Calu3 (cell line): ENCODE data around the gene SLC8A1. TPM values are rescaled to one million over a fixed set of nuclear protein-coding genes. Genes with fewer than 3 reads are reported as not detected.

ENCODE experiments used
- BruUV-seq: library from RNA; stranded (reverse); fragments of 400-500 nt; replicated peaks from 2 replicates; lab custom pipeline; 2021; lab: Mats Ljungman, UMichigan
- CTCF ChIA-PET: fragments of 300-600 bp; sonication (Branson Sonifier 250); formaldehyde crosslinking; loops from one replicate; lab custom pipeline; 2022; ENCODE audit warnings: antibody characterized with exemption; lab: Charles Lee
- DNase-seq: peaks from one replicate; pipeline ENCODE4 v3.0.0; 2022
- H3K27ac Mint-ChIP-seq: one replicate; pipeline ENCODE4 v1.8.0; 2022; ENCODE audit warnings: mixed read lengths; ENCODE audit not compliant: unreplicated experiment
- H3K27me3 Mint-ChIP-seq: one replicate; pipeline ENCODE4 v1.8.0; 2022; ENCODE audit warnings: mixed read lengths; ENCODE audit not compliant: unreplicated experiment
- H3K36me3 Mint-ChIP-seq: one replicate; pipeline ENCODE4 v1.8.0; 2022; ENCODE audit warnings: mild to moderate bottlenecking, moderate library complexity, mixed read lengths; ENCODE audit not compliant: insufficient read depth, unreplicated experiment
- H3K4me1 Mint-ChIP-seq: one replicate; pipeline ENCODE4 v1.8.0; 2022; ENCODE audit warnings: mild to moderate bottlenecking, low read depth, mixed read lengths; ENCODE audit not compliant: unreplicated experiment
- H3K4me3 Mint-ChIP-seq: one replicate; pipeline ENCODE4 v1.8.0; 2022; ENCODE audit warnings: mild to moderate bottlenecking, low read depth, moderate library complexity, mixed read lengths; ENCODE audit not compliant: unreplicated experiment
- H3K9me3 Mint-ChIP-seq: one replicate; pipeline ENCODE4 v1.8.0; 2022; ENCODE audit warnings: low read depth, mixed read lengths; ENCODE audit not compliant: unreplicated experiment
- intact Hi-C: fragments of 100-400 bp; cut with micrococcal nuclease; formaldehyde crosslinking; loops from one replicate; pipeline ENCODE4 v1.10.0; 2022; ENCODE audit not compliant: unreplicated experiment
- total RNA-seq: library from RNA; stranded (reverse); gene quantifications from 2 replicates; pipeline ENCODE4 v1.2.3, GENCODE V29; 2022
- TF ChIP-seq, protein P1 (sequence below): fragments of 200-600 bp; IDR thresholded peaks from one replicate; pipeline ENCODE4 v1.8.0; 2022; ENCODE audit warnings: antibody characterized with exemption; ENCODE audit not compliant: unreplicated experiment

The SLC8A1 gene
- total RNA-seq, 1 experiment from 2014 or later, result 0.05 TPM

DNA sequence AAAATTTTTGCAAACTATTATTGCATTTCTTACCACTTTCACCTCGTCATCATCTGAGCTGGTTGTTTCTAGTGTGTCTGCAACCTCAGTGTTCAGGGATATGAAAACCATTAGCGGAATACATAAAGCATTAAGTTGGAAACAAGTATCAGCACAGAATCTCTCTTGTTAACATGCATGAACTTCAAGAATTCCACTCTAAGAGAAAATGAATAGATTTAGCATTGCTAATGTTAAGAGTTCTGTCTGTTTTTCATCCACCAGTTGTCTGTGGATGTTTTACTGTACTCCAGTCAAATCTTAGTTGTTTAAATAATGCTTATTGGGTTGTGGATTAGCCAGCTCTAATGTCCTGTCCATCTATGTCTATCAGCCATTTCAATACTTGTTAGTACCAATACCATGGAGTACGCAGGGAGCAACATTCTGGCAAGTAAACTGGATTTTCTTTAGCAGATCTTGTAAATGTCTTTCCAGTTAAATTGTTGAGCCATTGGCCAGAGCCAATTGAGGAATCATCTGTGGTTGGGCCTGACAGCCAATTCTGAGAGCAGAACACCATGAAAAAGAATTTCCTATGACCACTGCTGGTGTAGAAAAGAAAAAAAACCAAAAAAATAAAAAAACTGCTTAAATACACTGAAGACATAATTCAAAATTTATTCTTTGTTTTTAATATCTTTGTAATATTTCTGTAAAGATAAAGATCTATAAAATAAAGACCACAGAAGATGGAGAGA is 82.5 kb downstream of the SLC8A1 start:
- Mint-ChIP-seq H3K4me3 (no peak overlapping the region), H3K27ac (no peak overlapping the region), H3K36me3 (no peaks in the 10 kb centered on the region), H3K9me3 (no peaks in the 10 kb centered on the region), H3K27me3 (no peaks in the 10 kb centered on the region), H3K4me1 (no peaks in the 10 kb centered on the region)
- TF ChIP-seq, protein P1, sequence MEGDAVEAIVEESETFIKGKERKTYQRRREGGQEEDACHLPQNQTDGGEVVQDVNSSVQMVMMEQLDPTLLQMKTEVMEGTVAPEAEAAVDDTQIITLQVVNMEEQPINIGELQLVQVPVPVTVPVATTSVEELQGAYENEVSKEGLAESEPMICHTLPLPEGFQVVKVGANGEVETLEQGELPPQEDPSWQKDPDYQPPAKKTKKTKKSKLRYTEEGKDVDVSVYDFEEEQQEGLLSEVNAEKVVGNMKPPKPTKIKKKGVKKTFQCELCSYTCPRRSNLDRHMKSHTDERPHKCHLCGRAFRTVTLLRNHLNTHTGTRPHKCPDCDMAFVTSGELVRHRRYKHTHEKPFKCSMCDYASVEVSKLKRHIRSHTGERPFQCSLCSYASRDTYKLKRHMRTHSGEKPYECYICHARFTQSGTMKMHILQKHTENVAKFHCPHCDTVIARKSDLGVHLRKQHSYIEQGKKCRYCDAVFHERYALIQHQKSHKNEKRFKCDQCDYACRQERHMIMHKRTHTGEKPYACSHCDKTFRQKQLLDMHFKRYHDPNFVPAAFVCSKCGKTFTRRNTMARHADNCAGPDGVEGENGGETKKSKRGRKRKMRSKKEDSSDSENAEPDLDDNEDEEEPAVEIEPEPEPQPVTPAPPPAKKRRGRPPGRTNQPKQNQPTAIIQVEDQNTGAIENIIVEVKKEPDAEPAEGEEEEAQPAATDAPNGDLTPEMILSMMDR, result no peak
- CTCF ChIA-PET, result no interaction called here
- no TSS peak for BruUV-seq
- intact Hi-C loops, result no loop called here
- no peak for DNase-seq

DNA sequence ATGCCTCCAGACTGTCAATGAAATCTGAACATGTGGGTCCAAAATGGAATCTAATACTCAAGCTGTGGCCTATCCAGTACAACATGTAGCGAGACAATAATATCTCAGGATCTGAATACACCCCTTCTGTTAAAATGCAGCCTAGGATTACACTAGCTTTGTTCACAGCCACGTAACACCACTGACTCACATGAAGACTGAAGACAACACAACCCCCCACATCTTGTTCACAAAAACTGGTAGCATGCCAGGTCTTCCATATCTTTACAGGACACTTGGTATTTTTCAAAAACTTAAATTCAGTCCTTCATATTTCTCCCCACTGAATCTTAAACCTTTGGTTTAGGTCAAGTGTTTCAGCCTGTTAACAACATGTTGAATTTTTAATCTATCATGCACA is 84.2 kb downstream of the SLC8A1 start:
- Mint-ChIP-seq H3K9me3 (no peaks in the 10 kb centered on the region), H3K27me3 (no peaks in the 10 kb centered on the region), H3K36me3 (no peaks in the 10 kb centered on the region), H3K4me1 (no peaks in the 10 kb centered on the region), H3K4me3 (no peak overlapping the region), H3K27ac (no peak overlapping the region)
- intact Hi-C loops, result no loop called here
- CTCF ChIA-PET, result no interaction called here
- no peak for DNase-seq
- no TSS peak for BruUV-seq
- TF ChIP-seq, protein P1, result no peak

DNA sequence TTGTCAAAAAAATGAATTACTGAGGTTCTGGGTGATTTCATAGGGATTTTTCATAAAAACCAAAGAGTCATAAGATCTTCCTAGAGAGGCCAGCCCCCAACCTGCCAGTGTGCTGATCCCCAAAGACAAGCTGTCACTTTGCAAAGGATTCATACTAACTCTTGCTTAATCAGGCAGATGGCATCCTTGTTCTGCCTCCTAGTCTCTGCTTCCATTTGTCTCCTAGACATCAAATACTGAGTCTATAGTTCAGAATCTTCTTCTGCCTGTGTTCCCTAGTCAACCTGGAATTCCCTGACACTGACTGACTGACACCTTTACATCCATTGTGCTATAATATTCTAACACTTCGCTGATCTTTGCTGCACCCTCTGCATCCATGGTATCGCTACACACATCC is 84.9 kb downstream of the SLC8A1 start:
- Mint-ChIP-seq H3K27ac (no peak overlapping the region), H3K4me1 (no peaks in the 10 kb centered on the region), H3K27me3 (no peaks in the 10 kb centered on the region), H3K4me3 (no peak overlapping the region), H3K9me3 (no peaks in the 10 kb centered on the region), H3K36me3 (no peaks in the 10 kb centered on the region)
- intact Hi-C loops, result no loop called here
- TF ChIP-seq, protein P1, result no peak
- no peak for DNase-seq
- no TSS peak for BruUV-seq
- CTCF ChIA-PET, result no interaction called here

DNA sequence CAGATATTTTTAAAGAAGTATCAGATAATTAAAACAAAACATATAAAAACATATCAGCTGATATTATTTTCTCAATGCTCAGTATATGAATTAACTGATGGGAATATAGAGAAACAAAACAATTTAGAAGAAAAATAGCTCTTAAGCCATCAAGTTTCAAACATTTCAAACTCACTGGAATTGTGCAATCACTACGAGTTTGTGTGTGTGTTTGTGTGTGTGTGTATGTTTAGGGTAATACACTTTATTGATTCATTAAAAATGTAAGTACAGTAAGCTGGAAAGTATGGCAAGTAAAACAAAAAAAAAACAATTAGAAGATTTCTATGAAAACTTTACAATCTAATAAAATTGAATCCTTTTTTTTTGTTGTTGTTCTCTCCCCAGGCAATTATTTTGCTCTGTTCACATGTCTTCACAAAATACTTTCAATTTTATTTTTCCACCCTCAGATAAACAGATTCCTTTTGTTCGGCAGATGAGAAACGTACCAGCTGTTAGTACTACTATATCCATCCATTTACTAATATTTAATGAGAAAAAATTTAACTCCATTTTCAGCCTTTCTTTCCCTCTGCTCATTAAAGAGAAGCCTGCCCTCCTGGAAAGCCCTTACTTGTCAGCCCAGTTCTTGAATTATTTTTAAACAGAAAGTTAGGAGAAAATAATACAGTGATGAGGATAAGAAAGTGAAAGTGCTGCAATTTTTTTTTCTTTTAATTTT is 87.6 kb downstream of the SLC8A1 start:
- intact Hi-C loops, result no loop called here
- no peak for DNase-seq
- no peaks in the 10 kb centered on the region for H3K27me3 Mint-ChIP-seq
- no peaks in the 10 kb centered on the region for H3K9me3 Mint-ChIP-seq
- no peak overlapping the region for H3K27ac Mint-ChIP-seq
- H3K36me3 Mint-ChIP-seq, result no peaks in the 10 kb centered on the region
- no TSS peak for BruUV-seq
- no peaks in the 10 kb centered on the region for H3K4me1 Mint-ChIP-seq
- no peak overlapping the region for H3K4me3 Mint-ChIP-seq
- CTCF ChIA-PET, result no interaction called here
- TF ChIP-seq, protein P1, result no peak
